Skin epidermis (tissue), 12 donors: ENCODE data around the gene MANBA.

ENCODE experiments used
- H3K27ac ChIP-seq, 21 experiments: fragments of 200-600 bp; sonication (generic) in 11 of 21; one replicate each; pipeline ENCODE4 v1.5.0; 2020; ENCODE audit warnings: mild to moderate bottlenecking in 3 of 21, inconsistent platforms in 2 of 21, moderate library complexity in 2 of 21
- H3K4me3 ChIP-seq, 7 experiments: fragments of 200-600 bp; sonication (generic) in 2 of 7; one replicate each; pipeline ENCODE4 v1.5.0; 2020; ENCODE audit warnings: inconsistent platforms in 2 of 7, mild to moderate bottlenecking in 2 of 7, moderate library complexity in 1 of 7

Gene MANBA

GRCh38 chr4:102760645-102761295 lies at the start of gene MANBA:
Gene MANBA, minus strand, starts transcription at chr4:102760968. Its CDS starts 74 bp downstream, at chr4:102760894.
- Histone ChIP-seq H3K27ac (peak within 1 kb of the TSS; percentile 9 to 90 (median 81)), H3K4me3 (peak within 1 kb of the TSS; percentile 59 to 97 (median 70))

- H3K27ac ChIP-seq: no peak overlapping the region
- H3K4me3 ChIP-seq: no peak overlapping the region
Measured at GRCh38 chr4:102809691-102810090, 48.9 kb upstream of the MANBA start.

- Histone ChIP-seq H3K4me3 (no peak overlapping the region), H3K27ac (no peak overlapping the region)
Measured at GRCh38 chr4:102809190-102809589, 48.4 kb upstream of the MANBA start.

GRCh38 chr4:102808009-102808408 lies 47.2 kb upstream of the MANBA start:
- H3K4me3 ChIP-seq: no peak overlapping the region
- H3K27ac ChIP-seq: no peak overlapping the region

- peak overlapping the region in 1 of 21 experiments; percentile 6 for H3K27ac ChIP-seq
Measured at GRCh38 chr4:102807345-102807744, 46.6 kb upstream of the MANBA start.

GRCh38 chr4:102799816-102800215 lies 39.0 kb upstream of the MANBA start:
- H3K27ac ChIP-seq: no peak overlapping the region
- H3K4me3 ChIP-seq: no peak overlapping the region

More at GRCh38 chr4:102807345-102807744, 46.6 kb upstream of the MANBA start:
- H3K4me3 ChIP-seq: no peak overlapping the region

GRCh38 chr4:102794999-102795398 lies 34.2 kb upstream of the MANBA start:
- no peak overlapping the region for H3K27ac ChIP-seq
- no peak overlapping the region for H3K4me3 ChIP-seq

GRCh38 chr4:102792361-102792936 lies 31.7 kb upstream of the MANBA start:
- H3K4me3 ChIP-seq: no peak overlapping the region

GRCh38 chr4:102791318-102791835 lies 30.6 kb upstream of the MANBA start:
- no peak overlapping the region for H3K27ac ChIP-seq
- H3K4me3 ChIP-seq: no peak overlapping the region

More at GRCh38 chr4:102792361-102792936, 31.7 kb upstream of the MANBA start:
- H3K27ac ChIP-seq: no peak overlapping the region

- Histone ChIP-seq H3K27ac (no peak overlapping the region), H3K4me3 (no peak overlapping the region)
Measured at GRCh38 chr4:102789317-102789717, 28.5 kb upstream of the MANBA start.

GRCh38 chr4:102787944-102788343 lies 27.2 kb upstream of the MANBA start:
- no peak overlapping the region for H3K27ac ChIP-seq
- no peak overlapping the region for H3K4me3 ChIP-seq

GRCh38 chr4:102787096-102787881 lies 26.5 kb upstream of the MANBA start:
- Histone ChIP-seq H3K4me3 (no peak overlapping the region), H3K27ac (no peak overlapping the region)

- H3K4me3 ChIP-seq: no peak overlapping the region
- H3K27ac ChIP-seq: no peak overlapping the region
Measured at GRCh38 chr4:102786279-102786678, 25.5 kb upstream of the MANBA start.

GRCh38 chr4:102783006-102783405 lies 22.2 kb upstream of the MANBA start:
- Histone ChIP-seq H3K4me3 (no peak overlapping the region), H3K27ac (no peak overlapping the region)

GRCh38 chr4:102781570-102781969 lies 20.8 kb upstream of the MANBA start:
- no peak overlapping the region for H3K4me3 ChIP-seq

GRCh38 chr4:102780476-102781144 lies 19.8 kb upstream of the MANBA start:
- no peak overlapping the region for H3K27ac ChIP-seq
- H3K4me3 ChIP-seq: no peak overlapping the region

More at GRCh38 chr4:102781570-102781969, 20.8 kb upstream of the MANBA start:
- H3K27ac ChIP-seq: no peak overlapping the region

- Histone ChIP-seq H3K27ac (no peak overlapping the region), H3K4me3 (no peak overlapping the region)
Measured at GRCh38 chr4:102779204-102779603, 18.4 kb upstream of the MANBA start.

- H3K4me3 ChIP-seq: no peak overlapping the region
- no peak overlapping the region for H3K27ac ChIP-seq
Measured at GRCh38 chr4:102778720-102779119, 18.0 kb upstream of the MANBA start.

GRCh38 chr4:102775805-102776204 lies 15.0 kb upstream of the MANBA start:
- H3K4me3 ChIP-seq: no peak overlapping the region
- no peak overlapping the region for H3K27ac ChIP-seq

GRCh38 chr4:102774254-102774653 lies 13.5 kb upstream of the MANBA start:
- H3K27ac ChIP-seq: no peak overlapping the region
- no peak overlapping the region for H3K4me3 ChIP-seq
